Astrocyte of the cerebellum (primary cell): ENCODE results near the gene NELL2.
"Not testable (repeated sequence)": the region's sequence is repeated elsewhere in the genome, so short reads cannot be mapped to it uniquely, and the experiment has no call there.

Experiments used
- DNase-seq: peaks from one replicate; pipeline ENCODE4 v3.0.0-alpha.2; 2011; ENCODE audit warnings: low read depth
- H3K4me3 ChIP-seq: 2 replicates; pipeline ENCODE4 v1.5.1; 2011; ENCODE audit warnings: mild to moderate bottlenecking, low read depth, low read length, moderate library complexity
- in situ Hi-C: cut with HindIII; loops from 2 replicates; pipeline ENCODE4 v1.10.0; 2017; ENCODE audit warnings: low sequenced_read_pairs
- TF ChIP-seq, protein P1 (sequence below): IDR thresholded peaks from 2 replicates; pipeline ENCODE4 v1.5.1; 2012; ENCODE audit warnings: low read length, low read depth, moderate library complexity, mild to moderate bottlenecking; ENCODE audit errors: missing control alignments

Gene NELL2

DNA sequence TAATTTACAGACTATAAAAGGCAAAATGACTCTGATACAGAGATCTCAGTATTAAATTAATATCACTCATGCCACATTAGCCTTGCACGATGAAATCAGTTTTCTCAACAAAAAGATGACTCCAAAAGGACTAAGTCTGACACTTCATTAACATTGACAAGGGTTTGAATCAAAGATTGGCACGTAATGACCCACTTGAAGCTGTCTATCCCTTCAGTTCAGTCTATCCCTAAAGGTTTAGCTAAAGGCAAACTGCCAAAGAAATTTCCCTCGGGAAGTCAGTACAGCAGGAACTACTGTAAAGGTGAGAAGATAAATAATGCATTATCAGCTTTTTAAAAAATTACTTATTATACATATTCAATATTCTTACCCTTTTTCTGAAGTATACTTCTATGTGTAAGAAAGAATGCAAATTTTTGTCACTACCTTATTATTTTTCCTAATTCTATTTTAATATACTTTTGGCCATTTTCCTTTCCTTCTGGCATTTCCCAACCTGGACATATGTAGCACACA, 127.1 kb downstream of the NELL2 start:
- no peak for DNase-seq
- H3K4me3 ChIP-seq, result no peak overlapping the region
- in situ Hi-C loops, result no loop called here
- TF ChIP-seq, protein P1, sequence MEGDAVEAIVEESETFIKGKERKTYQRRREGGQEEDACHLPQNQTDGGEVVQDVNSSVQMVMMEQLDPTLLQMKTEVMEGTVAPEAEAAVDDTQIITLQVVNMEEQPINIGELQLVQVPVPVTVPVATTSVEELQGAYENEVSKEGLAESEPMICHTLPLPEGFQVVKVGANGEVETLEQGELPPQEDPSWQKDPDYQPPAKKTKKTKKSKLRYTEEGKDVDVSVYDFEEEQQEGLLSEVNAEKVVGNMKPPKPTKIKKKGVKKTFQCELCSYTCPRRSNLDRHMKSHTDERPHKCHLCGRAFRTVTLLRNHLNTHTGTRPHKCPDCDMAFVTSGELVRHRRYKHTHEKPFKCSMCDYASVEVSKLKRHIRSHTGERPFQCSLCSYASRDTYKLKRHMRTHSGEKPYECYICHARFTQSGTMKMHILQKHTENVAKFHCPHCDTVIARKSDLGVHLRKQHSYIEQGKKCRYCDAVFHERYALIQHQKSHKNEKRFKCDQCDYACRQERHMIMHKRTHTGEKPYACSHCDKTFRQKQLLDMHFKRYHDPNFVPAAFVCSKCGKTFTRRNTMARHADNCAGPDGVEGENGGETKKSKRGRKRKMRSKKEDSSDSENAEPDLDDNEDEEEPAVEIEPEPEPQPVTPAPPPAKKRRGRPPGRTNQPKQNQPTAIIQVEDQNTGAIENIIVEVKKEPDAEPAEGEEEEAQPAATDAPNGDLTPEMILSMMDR, result no peak

GRCh38 chr12:44741292-44741980, 134.7 kb downstream of the NELL2 start:
- in situ Hi-C loops, DNase-seq, H3K4me3 ChIP-seq: not testable (repeated sequence)

DNA sequence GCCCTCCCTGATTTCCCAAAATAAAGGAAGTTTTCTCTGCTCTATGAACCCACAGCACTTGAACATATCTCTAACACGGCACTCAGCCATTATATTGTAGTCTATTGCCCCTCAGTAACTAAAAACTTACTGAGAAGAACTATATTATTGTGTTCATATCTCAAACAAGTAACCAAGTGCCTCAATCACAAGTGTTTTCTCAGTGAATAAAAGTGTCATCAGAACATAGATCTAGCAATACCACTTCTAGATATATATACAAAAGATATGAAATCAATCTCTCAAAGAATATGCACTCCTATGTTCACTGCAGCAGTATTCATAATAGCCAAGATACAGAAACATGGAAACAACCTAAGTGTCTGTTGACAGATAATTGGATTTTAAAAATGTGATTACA, 138.1 kb downstream of the NELL2 start:
- TF ChIP-seq, protein P1, result no peak
- no peak for DNase-seq
- in situ Hi-C loops, result no loop called here
- H3K4me3 ChIP-seq, result no peak overlapping the region

DNA sequence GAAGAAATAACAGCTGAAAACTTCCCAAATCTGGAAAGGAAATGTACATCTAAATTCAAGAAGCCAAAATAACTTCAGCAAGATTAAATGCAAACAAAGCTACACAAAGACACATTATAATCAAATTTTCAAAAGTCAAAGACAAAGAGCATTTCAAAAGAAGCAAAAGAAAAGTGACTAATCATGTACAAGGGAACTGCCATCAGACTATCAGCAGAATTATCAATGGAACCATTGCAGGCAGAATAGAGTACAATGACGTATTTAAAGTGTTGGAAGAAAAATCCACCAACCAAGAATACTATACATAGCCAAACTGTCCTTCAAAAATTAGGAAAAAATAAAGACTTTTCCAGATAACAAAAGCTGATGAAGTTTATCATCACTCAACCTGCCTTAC, 147.5 kb downstream of the NELL2 start:
- in situ Hi-C loops, result no loop called here
- TF ChIP-seq, protein P1, result no peak
- H3K4me3 ChIP-seq, result no peak overlapping the region
- no peak for DNase-seq

DNA sequence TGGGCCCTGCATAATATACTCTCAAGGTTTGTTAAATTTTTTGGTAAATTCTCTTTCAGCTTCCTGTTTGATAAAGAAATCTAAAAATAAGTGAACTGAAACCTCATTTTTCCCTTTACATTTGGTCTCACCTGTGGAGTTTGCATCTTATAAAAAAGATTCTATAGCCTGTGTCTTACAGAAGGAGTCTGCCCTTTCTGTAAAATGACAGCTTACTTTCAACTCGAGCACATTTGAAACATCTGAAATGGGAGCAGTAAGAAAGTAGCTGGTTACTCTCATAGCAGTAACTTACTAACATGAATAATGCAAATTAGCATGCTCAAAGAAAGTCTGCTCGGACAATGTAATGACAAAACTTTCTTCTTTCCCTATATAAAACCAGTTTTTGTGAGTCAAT, 155.8 kb downstream of the NELL2 start:
- no peak overlapping the region for H3K4me3 ChIP-seq
- no peak for DNase-seq
- TF ChIP-seq, protein P1, result no peak
- in situ Hi-C loops, result no loop called here

GRCh38 chr12:44717612-44718011, 158.5 kb downstream of the NELL2 start:
- no peak overlapping the region for H3K4me3 ChIP-seq
- DNase-seq, result no peak
- TF ChIP-seq, protein P1, result no peak
- in situ Hi-C loops, result no loop called here

DNA sequence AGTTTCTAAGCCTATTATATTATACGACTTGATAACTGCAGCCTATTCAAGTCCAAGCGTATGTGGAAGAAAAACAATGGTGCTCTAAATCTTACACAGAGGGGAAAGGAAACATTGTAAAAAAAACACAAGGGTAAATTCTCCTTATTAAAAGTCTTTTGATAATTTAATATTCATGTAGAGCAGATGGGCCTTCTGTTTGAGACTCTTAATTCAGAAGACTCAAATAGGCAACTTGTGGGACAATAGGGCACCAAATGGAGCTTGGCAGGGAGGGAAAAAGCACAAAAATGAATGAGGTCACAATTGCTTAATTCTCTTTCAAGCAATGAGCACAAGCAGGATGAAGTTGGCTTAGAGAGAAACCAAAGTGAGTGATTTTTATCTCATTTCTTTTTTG, 159.4 kb downstream of the NELL2 start:
- DNase-seq, result no peak
- TF ChIP-seq, protein P1, result no peak

More for the DNA sequence above, 159.4 kb downstream of the NELL2 start:
- in situ Hi-C loops, result no loop called here
- H3K4me3 ChIP-seq, result no peak overlapping the region
